ENCODE data around the gene TBL1X. TPM values are rescaled to one million over a fixed set of nuclear protein-coding genes. Genes with fewer than 3 reads are reported as not detected.

Gene TBL1X
- total and polyA plus RNA-seq, 8 donors = 2.4 to 16.6 (median 9.3) TPM

DNA sequence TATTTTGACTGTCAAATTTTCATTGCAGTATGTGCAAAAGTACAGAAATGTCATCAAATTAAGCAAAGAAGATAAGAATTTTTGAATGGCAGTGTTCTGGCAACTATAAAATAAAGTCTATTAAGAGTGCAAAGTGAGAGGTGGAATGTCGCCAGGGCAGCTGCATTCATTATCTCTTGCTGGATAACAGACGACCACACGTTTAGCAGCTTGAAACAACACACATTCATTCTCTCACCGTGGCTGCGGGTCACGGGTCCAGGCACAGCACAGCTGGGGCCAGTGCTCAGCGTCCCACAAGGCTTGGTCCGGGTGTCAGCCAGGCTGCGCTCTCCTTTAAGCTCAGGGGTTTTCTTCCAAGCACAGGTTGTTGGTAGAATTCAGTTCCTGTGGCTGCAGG lies 186.9 kb downstream of the TBL1X start:
- no peaks in the 10 kb centered on the region for H3K27me3 ChIP-seq
- intact Hi-C loops (cut with DNase I) = no loop called here
- no peaks in the 10 kb centered on the region for H3K4me1 ChIP-seq
- DNase-seq (no peak), FAIRE-seq (no peak), ATAC-seq (no peak)
- 21 to 34% methylated on average over 9 of the region's 9 CpGs for WGBS, 2 donors
- TF ChIP-seq, protein P1, sequence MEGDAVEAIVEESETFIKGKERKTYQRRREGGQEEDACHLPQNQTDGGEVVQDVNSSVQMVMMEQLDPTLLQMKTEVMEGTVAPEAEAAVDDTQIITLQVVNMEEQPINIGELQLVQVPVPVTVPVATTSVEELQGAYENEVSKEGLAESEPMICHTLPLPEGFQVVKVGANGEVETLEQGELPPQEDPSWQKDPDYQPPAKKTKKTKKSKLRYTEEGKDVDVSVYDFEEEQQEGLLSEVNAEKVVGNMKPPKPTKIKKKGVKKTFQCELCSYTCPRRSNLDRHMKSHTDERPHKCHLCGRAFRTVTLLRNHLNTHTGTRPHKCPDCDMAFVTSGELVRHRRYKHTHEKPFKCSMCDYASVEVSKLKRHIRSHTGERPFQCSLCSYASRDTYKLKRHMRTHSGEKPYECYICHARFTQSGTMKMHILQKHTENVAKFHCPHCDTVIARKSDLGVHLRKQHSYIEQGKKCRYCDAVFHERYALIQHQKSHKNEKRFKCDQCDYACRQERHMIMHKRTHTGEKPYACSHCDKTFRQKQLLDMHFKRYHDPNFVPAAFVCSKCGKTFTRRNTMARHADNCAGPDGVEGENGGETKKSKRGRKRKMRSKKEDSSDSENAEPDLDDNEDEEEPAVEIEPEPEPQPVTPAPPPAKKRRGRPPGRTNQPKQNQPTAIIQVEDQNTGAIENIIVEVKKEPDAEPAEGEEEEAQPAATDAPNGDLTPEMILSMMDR (IDR thresholded peaks at IDR 0.05) = no peak
- no peaks in the 10 kb centered on the region for H3K36me3 ChIP-seq
- no peak overlapping the region for H3K27ac ChIP-seq
- no peaks in the 10 kb centered on the region for H3K9me3 ChIP-seq
- H3K4me3 ChIP-seq = no peak overlapping the region

DNA sequence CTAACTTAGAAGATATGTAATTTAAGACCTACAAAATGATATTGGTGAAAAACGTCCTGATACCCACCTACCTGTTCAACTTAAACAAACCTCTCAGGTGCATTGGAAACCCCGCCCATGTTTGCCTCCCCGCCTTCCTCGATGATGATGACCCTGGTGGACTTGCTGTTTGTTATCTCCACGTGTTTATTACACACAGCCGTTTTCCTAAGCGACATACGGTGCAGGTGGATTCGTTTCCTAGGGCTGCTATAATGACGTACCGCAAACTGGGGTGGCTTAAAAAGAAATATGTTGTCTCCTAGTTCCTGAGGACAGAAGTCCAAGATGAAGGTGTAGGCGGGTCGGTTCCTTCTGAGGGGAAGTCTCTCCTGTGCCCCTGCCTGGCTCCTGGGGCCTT lies 190.1 kb downstream of the TBL1X start:
- TF ChIP-seq, protein P1 (IDR thresholded peaks at IDR 0.05) = no peak
- no peaks in the 10 kb centered on the region for H3K27me3 ChIP-seq
- H3K4me1 ChIP-seq = no peaks in the 10 kb centered on the region
- 74 to 89% methylated on average over 13 of the region's 13 CpGs for WGBS, 2 donors
- H3K27ac ChIP-seq = no peak overlapping the region
- no peak for FAIRE-seq
- H3K36me3 ChIP-seq = no peaks in the 10 kb centered on the region
- no peak for ATAC-seq
- H3K4me3 ChIP-seq = no peak overlapping the region
- H3K9me3 ChIP-seq = no peaks in the 10 kb centered on the region
- intact Hi-C loops (cut with DNase I) = no loop called here
- no peak for DNase-seq

DNA sequence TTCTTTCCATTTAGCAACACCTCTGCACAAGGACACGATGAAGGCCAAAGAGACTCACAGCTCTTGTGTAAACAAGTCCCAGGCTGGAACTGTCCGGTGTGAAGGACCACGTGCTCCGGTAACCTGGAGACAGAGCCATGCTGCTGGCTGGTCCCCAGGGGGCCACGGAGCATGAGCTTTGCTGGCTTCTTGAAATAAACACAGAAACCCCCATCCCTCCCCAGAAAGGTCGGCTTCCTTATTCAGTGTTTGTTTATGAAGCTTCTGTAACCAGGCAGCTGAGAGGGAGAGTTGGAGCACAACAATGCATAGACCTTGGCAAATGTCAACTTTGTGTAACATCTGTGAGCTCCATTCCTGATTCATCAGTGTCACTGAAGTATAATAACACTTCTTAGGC lies 191.4 kb downstream of the TBL1X start:
- TF ChIP-seq, protein P1 (IDR thresholded peaks at IDR 0.05) = no peak
- Histone ChIP-seq H3K27me3 (no peaks in the 10 kb centered on the region), H3K36me3 (no peaks in the 10 kb centered on the region), H3K9me3 (no peaks in the 10 kb centered on the region), H3K27ac (no peak overlapping the region), H3K4me1 (no peaks in the 10 kb centered on the region), H3K4me3 (no peak overlapping the region)
- 17 to 20% methylated on average over 6 of the region's 6 CpGs for WGBS, 2 donors
- peak in 2 of 6 donors; percentile 9 to 20 for DNase-seq
- ATAC-seq = peak; percentile 38 to 92 (median 74)
- no peak for FAIRE-seq
- intact Hi-C loops (cut with DNase I) = no loop called here

DNA sequence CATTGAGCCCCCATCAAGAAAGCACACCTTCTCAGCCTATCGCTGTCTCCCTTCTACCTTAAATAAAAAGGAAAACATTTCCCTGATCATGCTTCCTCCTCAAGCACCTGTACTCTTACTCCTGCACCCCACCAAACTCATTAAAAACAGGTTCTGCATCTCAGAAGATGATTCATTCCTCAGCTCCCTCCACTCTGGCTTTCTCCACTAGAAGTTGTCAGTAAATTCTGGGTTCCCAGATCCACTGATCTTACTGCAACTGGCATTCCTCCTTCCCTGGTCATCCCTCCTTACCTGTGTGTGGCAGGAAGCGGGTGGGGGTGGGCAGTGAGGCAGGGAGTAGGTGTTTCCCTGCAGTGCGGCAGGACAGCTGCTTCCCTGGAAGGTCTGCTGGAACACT lies 192.0 kb downstream of the TBL1X start:
- WGBS, 2 donors = 64 to 100% methylated on average over 3 of the region's 3 CpGs
- Histone ChIP-seq H3K9me3 (no peaks in the 10 kb centered on the region), H3K4me1 (no peaks in the 10 kb centered on the region), H3K27me3 (no peaks in the 10 kb centered on the region), H3K27ac (no peak overlapping the region), H3K36me3 (no peaks in the 10 kb centered on the region), H3K4me3 (no peak overlapping the region)
- DNase-seq (no peak), FAIRE-seq (no peak), ATAC-seq (no peak)
- intact Hi-C loops (cut with DNase I) = no loop called here
- TF ChIP-seq, protein P1 (IDR thresholded peaks at IDR 0.05) = no peak

DNA sequence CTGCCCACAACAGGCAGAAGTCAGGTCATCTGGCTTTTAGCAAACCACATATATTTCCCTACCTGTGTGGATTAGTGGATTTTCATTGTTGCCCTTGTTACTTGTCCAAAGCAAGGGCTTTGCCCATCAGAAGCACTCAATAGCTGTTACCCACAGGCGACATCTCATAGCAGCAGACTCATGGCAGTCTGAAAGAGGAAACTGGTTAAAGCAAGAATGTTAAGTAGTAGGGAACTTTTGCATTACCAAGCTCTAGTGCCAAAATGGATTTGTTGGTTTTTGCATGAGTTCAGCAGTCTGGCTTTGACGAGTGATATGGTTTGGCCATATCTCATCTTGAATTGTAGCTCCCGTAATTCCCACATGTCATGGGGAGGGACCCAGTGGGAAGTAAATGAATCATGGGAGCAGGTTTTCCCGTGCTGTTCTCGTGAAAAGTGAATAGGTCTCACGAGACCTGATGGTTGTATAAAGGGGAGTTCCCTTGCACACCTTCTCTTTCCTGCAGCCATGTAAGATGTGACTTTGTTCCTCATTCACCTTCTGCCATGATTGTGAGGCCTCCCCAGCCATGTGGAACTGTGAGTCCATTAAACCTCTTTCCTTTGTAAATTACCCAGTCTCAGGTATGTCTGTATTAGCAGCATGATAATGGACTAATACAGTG lies 192.9 kb downstream of the TBL1X start:
- no peak for FAIRE-seq
- intact Hi-C loops (cut with DNase I) = no loop called here

More for the DNA sequence above, 192.9 kb downstream of the TBL1X start:
- TF ChIP-seq, protein P1 (IDR thresholded peaks at IDR 0.05) = no peak
- H3K36me3 ChIP-seq = no peaks in the 10 kb centered on the region
- H3K27me3 ChIP-seq = no peaks in the 10 kb centered on the region
- no peaks in the 10 kb centered on the region for H3K9me3 ChIP-seq
- H3K4me3 ChIP-seq = no peak overlapping the region
- DNase-seq (no peak), ATAC-seq (no peak)
- H3K27ac ChIP-seq = no peak overlapping the region
- WGBS, 2 donors = 88 to 97% methylated on average over 6 of the region's 6 CpGs
- H3K4me1 ChIP-seq = no peaks in the 10 kb centered on the region

All from pancreas (tissue), 10 donors.